OCI-LY3 (cell line): ENCODE measurements around the gene ZP4.

Source experiments
- H2AFZ ChIP-seq: fragments of 200-600, 300-600 bp; shearing (Covaris generic); 2 replicates; pipeline ENCODE4 v1.6.0; 2014; ENCODE audit warnings: antibody characterized with exemption, low read depth, low read length
- H3K27ac ChIP-seq: fragments of 200-600, 300-600 bp; sonication (generic); 2 replicates; pipeline ENCODE4 v1.5.1; 2014; ENCODE audit warnings: mild to moderate bottlenecking, low read length, moderate library complexity, mixed read lengths
- H3K27me3 ChIP-seq: fragments of 200-600, 300-600 bp; sonication (generic); 2 replicates; pipeline ENCODE4 v1.6.1; 2014; ENCODE audit warnings: low read depth, low read length, mixed read lengths
- H3K36me3 ChIP-seq: fragments of 200-600, 300-600 bp; sonication (generic); replicated peaks from 2 replicates; pipeline ENCODE3; 2014; ENCODE audit warnings: low read depth, low read length, mixed read lengths
- H3K4me1 ChIP-seq: fragments of 300-600, 200-600 bp; sonication (generic); 2 replicates; pipeline ENCODE4 v1.6.1; 2014; ENCODE audit warnings: low read length, mixed read lengths
- H3K4me2 ChIP-seq: fragments of 200-600, 300-600 bp; sonication (generic); 2 replicates; pipeline ENCODE4 v1.6.1; 2014; ENCODE audit warnings: low read length, mixed read lengths
- H3K4me3 ChIP-seq: fragments of 300-600, 200-600 bp; sonication (generic); 2 replicates; pipeline ENCODE4 v1.5.1; 2014; ENCODE audit warnings: antibody characterized with exemption, mild to moderate bottlenecking, low read length, moderate library complexity
- H3K79me2 ChIP-seq: fragments of 300-600, 200-600 bp; shearing (Covaris generic); 2 replicates; pipeline ENCODE4 v1.6.1; 2014; ENCODE audit warnings: mild to moderate bottlenecking, low read length, mixed read lengths
- H3K9ac ChIP-seq: fragments of 300-600, 200-600 bp; shearing (Covaris generic); 2 replicates; pipeline ENCODE4 v1.6.0; 2014; ENCODE audit warnings: mild to moderate bottlenecking, low read length, moderate library complexity
- H3K9me3 ChIP-seq: fragments of 200-600, 300-600 bp; shearing (Covaris generic); 2 replicates; pipeline ENCODE4 v1.6.1; 2014; ENCODE audit warnings: low read length, mixed read lengths; ENCODE audit not compliant: insufficient read depth
- H4K20me1 ChIP-seq: fragments of 200-600, 300-600 bp; sonication (generic); 2 replicates; pipeline ENCODE4 v1.6.1; 2016; ENCODE audit warnings: low read length, mixed read lengths; ENCODE audit not compliant: insufficient read depth
- CTCF ChIP-seq: fragments of 200-600, 300-600 bp; sonication (generic); IDR thresholded peaks from 2 replicates; pipeline ENCODE4 v1.5.1; 2014; ENCODE audit warnings: antibody characterized with exemption, low read length, low read depth
- EZH2phosphoT487 ChIP-seq: fragments of 200-600 bp; shearing (Covaris generic); IDR thresholded peaks from 2 replicates; pipeline ENCODE4 v1.6.1; 2018; ENCODE audit warnings: antibody characterized with exemption, mixed run types, low read depth

Gene ZP4

GRCh38 chr1:237879195-237879594 lies 11.5 kb downstream of the ZP4 start:
- Histone ChIP-seq H3K4me1 (peaks cover 17% of the 10 kb centered on the region), H2AFZ (no peak overlapping the region), H3K27me3 (no peaks in the 10 kb centered on the region), H3K79me2 (no peaks in the 10 kb centered on the region), H4K20me1 (no peaks in the 10 kb centered on the region), H3K9ac (no peak overlapping the region), H3K4me2 (no peak overlapping the region), H3K9me3 (no peaks in the 10 kb centered on the region), H3K4me3 (no peak overlapping the region), H3K36me3 (no peaks in the 10 kb centered on the region), H3K27ac (no peak overlapping the region)
- TF ChIP-seq EZH2phosphoT487, result no peak
- TF ChIP-seq CTCF, result no peak

- no peaks in the 10 kb centered on the region for H3K9me3 ChIP-seq
- H4K20me1 ChIP-seq, result no peaks in the 10 kb centered on the region
- peaks cover 17% of the 10 kb centered on the region for H3K4me1 ChIP-seq
- no peak overlapping the region for H3K4me2 ChIP-seq
- H3K27ac ChIP-seq, result no peak overlapping the region
- TF ChIP-seq CTCF (no peak), EZH2phosphoT487 (no peak)
- H3K79me2 ChIP-seq, result no peaks in the 10 kb centered on the region
- no peaks in the 10 kb centered on the region for H3K36me3 ChIP-seq
- no peak overlapping the region for H2AFZ ChIP-seq
- H3K4me3 ChIP-seq, result no peak overlapping the region
- no peaks in the 10 kb centered on the region for H3K27me3 ChIP-seq
- no peak overlapping the region for H3K9ac ChIP-seq
Measured at GRCh38 chr1:237878406-237878805, 12.3 kb downstream of the ZP4 start.

GRCh38 chr1:237877631-237878030 lies 13.1 kb downstream of the ZP4 start:
- H3K4me2 ChIP-seq, result no peak overlapping the region
- no peak overlapping the region for H3K4me3 ChIP-seq
- H3K27me3 ChIP-seq, result no peaks in the 10 kb centered on the region
- peaks cover 17% of the 10 kb centered on the region for H3K4me1 ChIP-seq
- H3K9ac ChIP-seq, result no peak overlapping the region
- H3K9me3 ChIP-seq, result no peaks in the 10 kb centered on the region
- no peaks in the 10 kb centered on the region for H4K20me1 ChIP-seq
- H2AFZ ChIP-seq, result peak overlapping the region; percentile 38; the same call in 1 of the 2 replicates
- H3K27ac ChIP-seq, result no peak overlapping the region
- H3K36me3 ChIP-seq, result no peaks in the 10 kb centered on the region
- peak; percentile 25; the same call in 1 of the 2 replicates for TF ChIP-seq CTCF
- TF ChIP-seq EZH2phosphoT487, result no peak
- H3K79me2 ChIP-seq, result no peaks in the 10 kb centered on the region

GRCh38 chr1:237875291-237875690 lies 15.4 kb downstream of the ZP4 start:
- no peaks in the 10 kb centered on the region for H3K79me2 ChIP-seq
- H3K9ac ChIP-seq, result no peak overlapping the region
- H4K20me1 ChIP-seq, result no peaks in the 10 kb centered on the region
- H3K27me3 ChIP-seq, result no peaks in the 10 kb centered on the region
- no peak overlapping the region for H3K4me2 ChIP-seq
- no peak overlapping the region for H3K27ac ChIP-seq
- H3K9me3 ChIP-seq, result no peaks in the 10 kb centered on the region
- H3K4me1 ChIP-seq, result peaks cover 11% of the 10 kb centered on the region; the same call in 1 of the 2 replicates
- no peak overlapping the region for H2AFZ ChIP-seq
- no peak overlapping the region for H3K4me3 ChIP-seq
- TF ChIP-seq EZH2phosphoT487 (no peak), CTCF (no peak)
- H3K36me3 ChIP-seq, result no peaks in the 10 kb centered on the region
